GM19372 (cell line): ENCODE measurements around the gene EVL.
"Not testable (repeated sequence)": the region's sequence is repeated elsewhere in the genome, so short reads cannot be mapped to it uniquely, and the experiment has no call there.

Source experiments
- ATAC-seq: cut with Tn5 transposase; IDR thresholded peaks from one replicate; pipeline ENCODE4 v1.9.1; 2021; ENCODE audit warnings: mild to moderate bottlenecking, low read depth, moderate library complexity; ENCODE audit not compliant: unreplicated experiment

Gene EVL

DNA sequence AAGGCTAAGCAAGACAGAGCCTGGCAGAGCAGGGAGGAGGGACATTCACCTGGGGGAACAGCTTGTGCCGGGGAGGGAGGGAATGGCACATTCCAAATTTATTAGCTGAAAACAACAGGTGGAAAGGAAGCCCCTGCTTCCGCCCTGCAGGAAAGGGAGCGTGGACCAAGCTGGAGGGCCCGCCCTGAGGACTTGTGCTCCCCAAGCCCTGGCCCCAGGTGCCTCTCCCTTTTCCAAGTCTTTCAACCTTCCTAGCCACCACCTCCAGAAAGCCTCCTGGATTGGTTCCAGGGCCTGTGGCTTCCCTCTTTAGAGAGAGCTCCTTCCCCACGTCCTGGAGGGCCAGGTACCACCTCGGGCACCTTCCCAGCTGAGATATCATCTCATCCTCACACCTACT is 91.6 kb downstream of the EVL start:
- no peak for ATAC-seq

DNA sequence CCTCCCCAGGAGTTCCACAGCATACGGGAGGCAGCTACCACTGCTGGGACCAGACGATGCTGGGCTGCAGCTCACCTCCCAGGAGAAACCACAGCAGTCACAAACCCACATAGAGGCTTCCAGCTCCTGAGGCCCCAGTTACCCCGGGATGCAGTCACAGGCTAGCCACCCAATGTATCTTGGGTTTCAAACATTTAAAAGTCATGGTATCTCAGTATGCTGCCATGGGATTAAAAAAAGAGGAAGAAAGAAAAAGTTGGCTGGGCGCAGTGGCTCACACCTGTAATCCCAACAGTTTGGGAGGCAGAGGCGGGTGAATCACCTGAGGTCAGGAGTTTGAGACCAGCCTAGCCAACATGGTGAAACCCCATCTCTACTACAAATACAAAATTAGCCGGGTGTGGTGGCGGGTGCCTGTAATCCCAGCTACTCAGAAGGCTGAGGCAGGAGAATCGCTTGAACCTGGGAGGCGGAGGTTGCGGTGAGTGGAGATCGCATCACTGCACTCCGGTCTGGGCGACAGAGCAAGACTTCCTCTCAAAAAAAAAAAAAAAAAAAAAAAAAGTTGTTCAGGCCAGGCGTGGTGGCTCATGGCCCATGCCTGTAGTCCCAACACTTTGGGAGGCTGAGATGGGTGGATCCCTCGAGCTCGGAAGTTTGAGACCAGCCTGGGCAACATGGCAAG is 92.5 kb downstream of the EVL start:
- not testable (repeated sequence) for ATAC-seq

DNA sequence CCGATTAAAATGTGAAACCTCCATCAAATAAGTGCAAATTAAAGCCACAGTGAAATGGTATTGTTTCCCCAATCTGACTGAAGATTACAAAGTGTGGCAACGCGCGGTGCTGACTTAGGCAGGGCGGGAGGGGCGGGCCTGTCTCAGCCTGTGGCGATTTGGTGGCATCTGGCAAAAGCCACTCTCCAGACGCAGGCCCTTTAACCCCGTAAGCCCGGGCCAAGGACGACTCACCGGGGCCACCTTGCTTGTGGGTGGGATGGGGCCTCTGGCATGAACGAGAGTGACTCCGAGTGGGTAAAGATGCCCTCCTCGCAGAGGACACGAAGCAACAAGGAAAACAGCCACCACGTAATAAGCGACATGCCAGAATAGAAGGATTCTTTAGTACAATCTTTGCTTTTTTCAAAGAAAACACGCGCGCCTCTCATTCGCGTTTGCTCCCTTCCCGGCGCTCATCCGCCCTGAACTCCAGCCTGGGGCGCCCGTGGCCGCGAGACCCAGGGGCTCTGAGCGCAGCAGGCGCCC is 93.4 kb downstream of the EVL start:
- ATAC-seq = no peak

DNA sequence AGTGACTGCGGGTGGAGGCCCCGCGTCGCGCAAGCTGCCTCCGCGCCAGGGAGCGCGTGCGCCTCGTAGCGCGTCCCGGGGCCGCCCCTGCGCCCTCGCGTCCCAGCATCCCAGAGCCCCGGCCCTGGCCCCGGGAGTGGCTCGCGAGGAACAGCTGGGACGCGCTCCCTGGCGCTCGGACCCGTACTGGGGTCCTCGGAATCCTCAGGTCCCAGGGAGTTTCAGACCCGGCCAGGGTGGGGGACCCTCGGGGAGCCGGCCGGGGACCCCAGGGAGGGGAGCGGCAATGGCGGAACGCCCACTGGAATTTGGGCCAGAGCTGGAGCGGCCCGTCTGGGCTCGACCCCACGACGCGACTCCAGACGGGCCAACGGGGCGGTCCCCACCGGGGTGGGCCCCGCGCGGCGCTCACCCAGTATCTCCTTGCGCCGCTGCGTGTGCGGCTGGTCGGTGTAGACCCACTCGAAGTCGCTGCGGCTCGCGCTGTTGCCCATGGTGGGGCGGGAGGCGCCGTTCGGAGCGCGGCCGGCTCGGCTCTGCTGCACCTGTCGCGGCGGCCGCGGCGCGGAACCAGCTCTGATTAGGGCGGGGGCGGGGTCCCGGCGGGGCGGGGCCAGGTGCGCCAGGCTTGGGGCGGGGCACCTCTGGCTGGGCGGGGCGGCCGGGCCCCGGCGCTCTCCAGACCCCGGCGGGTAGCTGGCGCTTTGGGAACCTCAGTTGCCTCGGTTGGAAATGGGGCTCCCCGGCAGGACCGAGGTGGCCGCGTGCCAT is 94.1 kb downstream of the EVL start, which contains the start of gene DEGS2:
DEGS2 (minus strand) TSS at position 552 of the 771 bp plus-strand sequence; CDS start at position 494, 58 bp downstream.
- peak; percentile 59 for ATAC-seq

DNA sequence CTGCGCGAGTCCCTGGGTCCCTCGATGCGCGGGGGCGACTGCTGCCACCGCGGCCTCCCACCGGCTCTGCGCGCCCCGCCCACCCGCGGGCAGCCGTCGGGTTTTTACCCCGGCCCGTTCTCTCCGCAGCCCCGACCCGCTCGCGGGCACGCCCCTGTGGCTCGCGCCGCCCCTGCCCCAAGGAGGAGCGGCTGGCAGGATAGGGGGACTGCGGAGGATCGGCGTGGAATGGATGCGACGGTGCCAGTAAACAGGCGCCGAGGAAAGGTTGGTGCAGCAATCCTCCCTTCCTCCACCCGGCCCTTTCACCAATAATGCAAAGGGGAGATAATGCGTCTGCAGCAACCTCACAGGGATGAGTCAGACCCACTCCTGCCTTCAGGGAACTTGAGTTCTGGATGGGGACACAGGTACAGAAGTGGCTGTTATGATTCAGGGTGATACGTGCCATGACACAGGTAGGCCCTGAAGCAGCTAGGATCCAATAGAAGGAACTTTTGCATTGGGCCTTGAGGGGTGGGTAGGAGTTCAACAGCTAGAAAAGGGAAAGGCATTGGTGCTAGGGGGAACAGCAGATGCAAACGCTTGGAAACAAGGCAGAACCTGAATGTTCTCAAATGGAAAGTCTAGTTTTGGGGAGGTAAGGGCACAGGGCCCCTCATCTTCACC is 94.8 kb downstream of the EVL start:
- ATAC-seq = peak; percentile 12

DNA sequence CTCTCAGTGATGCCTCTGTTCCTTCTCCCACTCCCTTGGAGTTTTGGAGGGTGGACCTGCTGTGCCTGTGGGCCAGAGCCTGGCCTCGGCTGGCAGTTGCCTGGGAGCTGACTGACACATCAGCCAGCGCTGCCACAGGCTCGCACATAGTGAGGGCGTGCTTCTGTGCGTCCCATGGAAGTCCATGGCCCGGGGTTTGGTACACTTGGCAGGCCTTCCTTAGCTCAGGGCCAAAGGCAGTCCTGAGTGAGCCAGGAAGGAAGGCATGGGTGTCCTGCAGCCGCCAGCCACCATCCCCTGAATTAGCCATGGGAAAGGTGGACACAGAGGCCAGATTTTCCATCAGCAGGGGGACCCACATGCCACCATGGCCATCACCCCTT is 95.3 kb downstream of the EVL start:
- ATAC-seq = no peak

DNA sequence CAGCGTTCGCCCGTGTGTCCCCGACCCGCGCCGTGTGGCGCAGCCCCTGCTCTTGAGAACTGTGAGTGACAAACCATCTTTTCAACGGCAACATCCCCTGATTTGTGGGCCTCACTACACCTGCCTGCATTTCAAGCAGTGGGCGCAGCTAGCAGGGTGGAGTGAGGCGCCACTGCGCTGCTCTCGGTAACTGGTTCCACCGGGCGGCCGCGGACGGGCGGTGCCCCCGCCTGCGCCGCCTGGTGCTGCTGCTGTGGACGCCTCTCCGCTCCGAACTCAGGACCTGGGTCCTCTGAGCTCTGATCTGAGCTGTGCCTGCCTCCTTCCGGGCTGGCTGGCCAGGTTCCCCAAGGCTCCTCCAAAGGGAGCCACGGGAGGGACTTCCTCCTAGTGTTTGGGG is 100.2 kb downstream of the EVL start:
- ATAC-seq = no peak

DNA sequence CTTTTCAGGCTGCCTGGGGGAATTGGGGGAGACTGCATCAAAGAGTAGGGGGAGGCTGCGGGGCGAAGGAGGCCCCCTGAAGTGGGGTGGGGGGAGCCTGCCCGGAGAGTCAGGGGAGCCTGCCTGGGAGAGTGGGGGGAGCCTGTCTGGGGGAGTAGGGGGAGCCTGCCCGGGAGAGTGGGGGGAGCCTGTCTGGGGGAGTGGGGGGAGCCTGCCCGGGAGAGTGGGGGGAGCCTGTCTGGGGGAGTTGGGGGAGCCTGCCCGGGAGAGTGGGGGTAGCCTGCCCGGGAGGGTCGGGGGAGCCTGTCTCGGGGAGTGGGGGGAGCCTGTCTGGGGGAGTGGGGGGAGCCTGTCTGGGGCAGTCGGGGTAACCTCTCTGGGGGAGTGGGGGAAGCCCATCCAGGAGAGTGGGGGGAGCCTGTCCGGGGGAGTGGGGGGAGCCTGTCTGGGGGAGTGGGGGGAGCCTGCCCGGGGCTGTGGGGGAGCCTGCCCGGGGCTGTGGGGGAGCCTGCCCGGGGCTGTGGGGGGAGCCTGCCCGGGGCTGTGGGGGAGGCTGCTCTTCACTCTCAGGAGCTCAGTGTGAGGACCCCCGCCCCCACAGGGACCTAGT is 100.7 kb downstream of the EVL start:
- ATAC-seq = no peak

DNA sequence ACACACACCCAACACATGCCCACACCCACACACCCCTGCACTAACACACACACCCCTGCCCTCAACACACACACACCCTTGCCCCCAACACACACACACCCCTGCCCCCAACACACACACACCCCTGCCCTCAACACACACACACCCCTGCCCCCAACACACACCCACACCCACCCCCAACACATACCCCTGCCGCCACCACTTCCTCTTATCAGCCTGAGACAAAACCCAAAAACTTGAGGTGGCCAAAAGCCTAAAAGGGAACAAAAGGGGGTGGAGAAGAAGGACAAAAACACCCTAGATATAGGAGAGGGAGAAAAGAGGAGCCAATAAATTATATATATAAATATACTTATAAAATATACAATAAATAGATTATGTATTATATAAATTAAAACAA is 103.3 kb downstream of the EVL start:
- ATAC-seq = no peak

DNA sequence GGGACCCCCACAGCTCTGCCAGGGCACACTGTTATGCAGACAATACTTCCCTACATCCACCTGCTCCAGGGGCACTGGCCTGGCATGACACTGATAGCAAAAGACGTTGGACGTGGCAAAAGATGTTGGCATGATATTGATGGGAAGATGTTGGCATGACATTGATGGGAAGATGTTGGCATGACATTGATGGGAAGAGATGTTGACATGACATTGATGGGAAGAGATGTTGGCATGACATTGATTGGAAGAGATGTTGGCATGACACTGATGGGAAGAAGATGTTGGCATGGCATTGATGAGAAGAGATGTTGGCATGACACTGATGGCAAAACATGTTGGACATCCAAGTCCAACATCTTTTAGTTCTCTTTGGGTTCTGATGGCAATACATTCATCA is 105.7 kb downstream of the EVL start:
- ATAC-seq = no peak

DNA sequence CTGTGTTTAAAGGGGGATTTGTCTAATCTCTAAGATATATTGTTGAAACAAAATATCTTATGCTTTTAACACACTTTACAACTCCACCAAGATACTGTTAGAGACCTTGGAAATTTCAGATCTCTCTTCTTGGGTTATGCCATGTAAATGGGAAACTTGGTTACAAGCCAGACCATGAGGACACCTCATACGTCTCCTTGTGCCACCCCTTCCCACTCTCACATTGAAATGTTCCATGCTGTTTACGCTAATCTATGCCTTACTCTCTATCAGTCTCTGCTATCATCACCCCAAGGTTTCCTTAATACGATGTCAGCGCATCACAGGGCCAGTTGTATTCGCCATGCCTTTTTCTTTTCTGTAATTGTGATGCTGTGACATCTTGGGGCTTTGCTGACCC is 107.6 kb downstream of the EVL start:
- ATAC-seq = no peak

DNA sequence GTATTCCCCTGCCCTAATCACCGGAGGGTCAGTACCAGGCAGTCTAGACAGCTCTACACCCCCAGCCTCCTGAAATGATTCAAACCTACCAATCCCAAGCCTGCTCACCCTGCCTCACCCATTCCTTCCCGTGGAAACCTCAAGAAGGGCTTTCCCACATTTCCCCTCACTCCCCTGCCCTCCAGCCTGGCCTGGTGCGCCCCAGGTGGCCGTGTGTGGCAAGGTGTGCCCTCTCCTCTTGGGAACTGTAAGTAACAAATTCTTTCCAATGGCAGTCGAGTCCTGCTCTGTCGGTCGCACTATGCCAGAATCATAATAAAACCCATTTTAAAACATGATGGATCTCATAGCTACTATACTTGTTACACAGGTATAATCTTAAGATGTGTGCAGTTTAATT is 108.1 kb downstream of the EVL start:
- no peak for ATAC-seq

DNA sequence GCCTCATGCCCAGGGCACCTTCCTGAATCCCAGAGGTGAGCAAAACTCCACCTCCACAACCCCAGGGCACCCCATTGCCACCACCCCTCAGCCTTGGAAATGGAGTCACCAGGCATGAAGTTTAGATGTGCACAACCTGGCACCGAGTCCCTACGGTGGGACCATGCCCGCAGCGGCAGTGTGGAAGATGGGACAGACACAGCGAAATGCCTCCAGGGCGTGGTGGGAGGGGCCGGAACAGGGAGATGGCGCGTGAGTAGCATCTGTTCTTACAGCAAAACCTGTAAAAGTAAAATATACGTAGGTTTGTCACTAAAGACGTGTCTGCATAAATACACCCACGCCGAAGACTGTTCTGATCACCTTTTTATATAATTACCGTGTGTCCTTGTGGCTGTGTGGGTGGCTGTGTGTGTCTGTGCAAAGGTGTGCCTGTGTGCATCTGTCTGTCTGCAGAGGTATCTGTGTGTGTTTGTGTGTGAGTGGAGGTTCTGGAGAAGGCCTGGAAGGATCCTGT is 111.6 kb downstream of the EVL start:
- no peak for ATAC-seq

DNA sequence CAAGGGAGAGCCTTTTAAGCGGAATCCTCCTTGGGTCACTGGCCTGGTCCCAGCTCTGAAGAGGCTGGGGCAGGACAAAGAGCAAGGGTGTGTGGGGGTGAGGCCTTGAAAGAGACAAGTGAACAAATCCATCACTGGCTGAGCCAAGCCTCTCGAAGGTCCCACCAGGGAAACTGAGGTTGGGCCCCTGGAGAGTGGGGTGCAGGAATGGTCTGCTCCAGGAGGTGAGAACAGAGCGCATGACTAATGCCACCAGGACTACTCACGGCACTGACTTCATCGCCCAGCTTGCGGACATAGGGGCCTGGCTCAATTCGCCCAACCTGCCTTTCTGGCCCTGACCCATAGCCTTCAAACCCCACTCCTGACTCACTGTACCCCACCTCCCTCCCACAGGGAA is 113.5 kb downstream of the EVL start:
- ATAC-seq = no peak

DNA sequence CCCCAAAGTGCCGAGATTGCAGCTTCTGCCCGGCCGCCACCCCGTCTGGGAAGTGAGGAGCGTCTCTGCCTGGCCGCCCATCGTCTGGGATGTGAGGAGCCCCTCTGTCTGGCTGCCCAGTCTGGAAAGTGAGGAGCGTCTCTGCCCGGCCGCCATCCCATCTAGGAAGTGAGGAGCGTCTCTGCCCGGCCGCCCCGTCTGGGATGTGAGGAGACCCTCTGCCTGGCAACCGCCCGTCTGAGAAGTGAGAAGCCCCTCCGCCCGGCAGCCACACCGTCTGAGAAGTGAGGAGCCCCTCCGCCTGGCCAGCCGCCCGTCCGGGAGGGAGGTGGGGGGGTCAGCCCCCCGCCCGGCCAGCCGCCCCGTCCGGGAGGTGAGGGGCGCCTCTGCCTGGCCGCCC is 115.4 kb downstream of the EVL start:
- ATAC-seq = not testable (repeated sequence)

DNA sequence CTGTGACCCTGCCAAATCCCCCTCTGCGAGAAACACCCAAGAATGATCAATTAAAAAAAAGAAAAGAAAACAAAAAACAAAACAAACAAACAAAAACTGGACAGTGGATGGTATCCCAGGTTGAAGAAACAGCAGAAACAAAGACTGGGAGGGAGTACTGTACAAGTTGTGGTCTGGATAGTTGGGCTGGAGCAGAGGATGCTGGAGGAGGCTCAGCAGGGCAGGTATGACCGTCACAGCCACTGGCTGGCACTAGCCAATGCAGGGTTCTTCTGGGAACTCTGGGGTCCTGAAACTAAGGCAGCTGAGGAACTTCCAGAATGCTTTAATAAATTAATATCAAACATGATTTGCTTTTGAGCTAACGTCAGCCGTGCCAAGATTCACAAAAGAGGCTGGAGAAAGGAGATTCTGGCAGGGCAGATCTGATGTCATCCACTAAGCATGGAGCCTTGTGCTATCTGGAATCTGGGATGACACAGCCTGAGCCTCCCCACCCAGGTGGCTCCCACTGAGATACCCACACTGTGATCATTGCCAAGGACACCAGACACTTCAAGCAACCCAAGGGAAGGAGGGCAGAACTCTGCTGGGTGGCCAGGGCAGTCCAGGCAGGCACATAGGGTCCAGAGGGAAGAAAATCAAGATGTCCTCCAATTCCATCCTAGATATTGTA is 116.8 kb downstream of the EVL start:
- ATAC-seq = not testable (repeated sequence)

DNA sequence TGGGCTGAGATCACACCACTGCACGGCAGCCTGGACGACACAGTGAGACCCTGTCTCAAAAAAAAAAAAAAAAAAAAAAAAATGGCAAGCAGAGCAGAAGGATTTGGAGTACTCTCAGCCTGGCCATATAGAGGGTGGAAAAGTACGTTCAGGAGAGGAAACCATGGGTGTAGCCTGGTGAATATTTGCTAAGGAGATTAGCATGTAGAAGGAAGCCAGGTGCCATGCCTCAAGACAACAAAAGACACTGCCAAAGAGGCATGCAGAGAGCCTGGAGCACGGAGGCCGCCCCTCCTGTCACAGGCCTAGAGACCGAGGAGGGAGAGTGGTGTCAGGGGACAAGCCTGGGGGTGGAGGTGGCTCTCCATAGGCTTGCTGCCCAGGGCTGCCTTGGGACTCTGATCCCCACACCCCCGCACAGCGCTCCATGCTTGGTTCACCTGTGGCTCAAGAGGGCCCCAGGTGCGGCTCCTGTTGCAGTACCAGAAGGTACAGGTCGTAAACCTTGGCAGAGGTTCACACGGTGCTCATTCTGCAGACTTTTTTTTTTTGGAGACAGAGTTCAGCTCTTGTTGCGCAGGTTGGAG is 122.1 kb downstream of the EVL start:
- ATAC-seq = no peak

DNA sequence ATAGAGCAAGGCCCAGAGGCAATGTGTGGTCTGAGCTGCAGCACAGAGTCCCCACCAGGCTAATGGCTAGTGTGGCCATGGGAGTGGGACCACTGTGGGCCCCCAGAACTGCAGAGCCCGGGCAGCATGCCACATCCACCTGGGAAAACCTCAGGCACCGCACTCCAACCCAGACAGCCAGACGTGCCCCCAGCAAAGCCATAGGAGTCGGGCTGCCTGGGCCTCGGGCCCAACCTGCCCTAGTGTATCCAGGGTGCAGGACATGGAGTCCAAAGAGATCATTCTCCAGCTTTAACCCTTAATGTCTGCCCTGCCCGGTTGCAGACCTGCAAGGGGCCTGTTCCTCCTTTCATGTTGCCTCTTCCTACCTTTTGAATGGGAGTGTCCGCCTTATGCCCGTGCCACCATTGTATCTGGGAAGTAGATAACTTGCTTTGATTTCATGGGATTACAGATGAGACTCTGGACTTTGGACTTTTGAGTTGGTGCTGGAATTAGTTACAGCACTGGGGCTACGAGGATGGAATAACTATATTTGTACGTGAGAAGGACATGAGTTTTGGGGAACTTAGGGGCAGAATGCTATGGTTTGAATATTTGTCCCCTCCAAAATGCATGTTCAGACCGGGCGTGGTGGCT is 123.3 kb downstream of the EVL start:
- ATAC-seq = no peak

DNA sequence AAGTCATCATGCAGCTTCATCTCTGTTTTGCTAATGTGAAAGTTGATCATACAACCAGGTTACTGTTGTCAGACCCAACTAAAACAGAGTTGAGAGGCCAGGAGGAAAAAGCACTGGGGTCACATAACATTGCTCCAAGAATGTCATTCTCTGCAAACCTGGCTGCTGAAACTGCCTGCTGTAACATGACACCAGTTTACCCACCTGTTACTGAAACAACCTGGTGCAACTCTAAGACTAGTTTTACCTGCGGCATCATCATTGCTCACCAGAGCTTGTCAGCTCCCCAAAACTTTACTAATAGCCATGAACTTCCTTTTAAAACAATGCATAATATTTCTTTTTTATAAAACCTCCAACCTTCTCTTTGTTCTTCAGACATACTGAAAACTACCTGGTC is 124.9 kb downstream of the EVL start:
- ATAC-seq = no peak
